H1 (cell line): ENCODE data around the gene SRPX2. TPM values are rescaled to one million over a fixed set of nuclear protein-coding genes. Genes with fewer than 3 reads are reported as not detected.

Experiments used
- KDM5A ChIP-seq: fragments of 200-600 bp; IDR thresholded peaks from 2 replicates; pipeline ENCODE4 v1.7.1; 2012; ENCODE audit warnings: mild to moderate bottlenecking, low read length, inconsistent platforms, mixed read lengths
- SIRT6 ChIP-seq: IDR thresholded peaks from one replicate; pipeline ENCODE4 v1.7.1; 2012; ENCODE audit warnings: low read length, inconsistent platforms
- TCF12 ChIP-seq: IDR thresholded peaks from 2 replicates; pipeline ENCODE4 v1.6.1; 2011; ENCODE audit warnings: low read depth, mild to moderate bottlenecking, low read length
- polyA plus RNA-seq, 7 experiments: library from polyadenylated mRNA; depleted of rRNA in 3 of 7; stranded (reverse) in 5 of 7; unstranded in 2 of 7; fragments of >200 nt in 5 of 7; fragments of 200-250 nt in 2 of 7; gene quantifications; 1 replicate in 5 of 7; 2 replicates in 1 of 7; 4 replicates in 1 of 7; pipeline versions ENCODE4 v1.2.1 to v1.2.3, GENCODE V29; 2011 to 2013; ENCODE audit warnings: missing spikeins in 2 of 7, mixed read lengths in 2 of 7
- total RNA-seq: library from RNA; stranded (reverse); fragmentation: NEBNext Ultra II Directional; extraction: Animal tissue kit (Norgen Biotek cat#: 25700); gene quantifications from 2 replicates; pipeline ENCODE4 v1.2.1, GENCODE V29; 2021
- TF ChIP-seq, protein P1 (sequence below): IDR thresholded peaks from 2 replicates; pipeline ENCODE4 v1.6.1; 2011; ENCODE audit warnings: low read length, improper control_type of control experiment

The SRPX2 gene
- total and polyA plus RNA-seq, 2 of the 8 experiments (the other 6 are each of a cell fraction or from before 2014, with no cell fraction given), result not detected

DNA sequence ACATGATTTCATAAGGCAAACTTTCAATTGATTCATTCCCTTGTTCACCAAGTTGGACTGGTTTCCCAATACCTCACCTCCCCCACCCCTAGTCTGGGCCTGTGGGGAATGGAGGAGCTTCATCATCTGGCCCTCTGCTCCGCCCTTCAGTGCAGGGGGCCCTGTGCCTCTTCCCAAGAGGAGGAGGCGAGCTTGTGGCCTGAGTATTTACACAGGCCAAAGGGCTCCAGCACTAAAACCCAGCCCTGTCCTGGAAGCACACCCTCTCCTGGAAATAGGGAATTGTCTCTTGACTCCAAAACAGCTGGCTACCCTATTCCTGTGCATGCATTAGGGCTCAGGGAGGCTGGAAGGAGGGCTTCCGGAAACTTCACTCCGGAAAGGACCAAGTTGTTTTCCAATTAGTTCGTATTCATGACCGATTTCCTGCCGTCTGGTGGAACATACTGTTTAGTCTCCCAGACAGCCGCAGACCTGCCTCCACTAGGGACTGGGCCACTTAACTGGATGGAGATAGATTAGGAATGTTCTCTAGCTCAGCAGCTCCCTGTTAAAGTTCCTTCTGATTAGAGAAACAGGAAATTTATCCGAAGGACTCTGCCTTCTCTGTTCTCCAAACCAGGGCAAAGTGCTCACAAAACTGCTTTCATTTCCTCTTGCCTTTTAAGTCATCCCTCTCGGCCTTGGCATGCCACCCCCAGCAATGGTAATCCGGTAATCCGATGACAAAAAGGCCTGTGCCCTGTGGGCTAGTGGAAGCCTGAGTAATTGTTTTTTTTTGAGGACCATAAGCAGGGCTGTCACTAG lies 5.8 kb downstream of the SRPX2 start (continued):
- TF ChIP-seq TCF12, result no peak
- TF ChIP-seq SIRT6, result no peak
- TF ChIP-seq, protein P1, sequence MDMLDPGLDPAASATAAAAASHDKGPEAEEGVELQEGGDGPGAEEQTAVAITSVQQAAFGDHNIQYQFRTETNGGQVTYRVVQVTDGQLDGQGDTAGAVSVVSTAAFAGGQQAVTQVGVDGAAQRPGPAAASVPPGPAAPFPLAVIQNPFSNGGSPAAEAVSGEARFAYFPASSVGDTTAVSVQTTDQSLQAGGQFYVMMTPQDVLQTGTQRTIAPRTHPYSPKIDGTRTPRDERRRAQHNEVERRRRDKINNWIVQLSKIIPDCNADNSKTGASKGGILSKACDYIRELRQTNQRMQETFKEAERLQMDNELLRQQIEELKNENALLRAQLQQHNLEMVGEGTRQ, result no peak
- no peak for TF ChIP-seq KDM5A
